Endothelial cell of umbilical vein (primary cell): ENCODE data around the gene PRDM1. TPM values are rescaled to one million over a fixed set of nuclear protein-coding genes. Genes with fewer than 3 reads are reported as not detected.

ENCODE experiments used
- BruUV-seq: library from RNA; stranded (reverse); fragments of 400-500 nt; replicated peaks from 2 replicates; lab custom pipeline; 2021; lab: Mats Ljungman, UMichigan
- CTCF ChIA-PET: fragments of 300-600, 350-600 bp; sonication (Branson Sonifier 250); formaldehyde crosslinking; loops from one replicate; lab custom pipeline; 2021; ENCODE audit warnings: antibody characterized with exemption, inconsistent platforms; lab: Charles Lee
- POLR2A ChIA-PET: fragments of 300-600, 350-600 bp; sonication (Branson Sonifier 250); formaldehyde crosslinking; loops from one replicate; lab custom pipeline; 2021; ENCODE audit warnings: antibody characterized with exemption, inconsistent platforms; lab: Charles Lee
- DNase-seq: peaks from one replicate; pipeline ENCODE4 v3.0.0-alpha.2; 2011; ENCODE audit warnings: low read depth, low spot score
- FAIRE-seq: peaks from 2 replicates; lab custom pipeline; 2011; peaks lifted over from hg19 to GRCh38; lab: Jason Lieb, UNC
- H2AFZ ChIP-seq: 2 replicates; pipeline ENCODE4 v1.6.0; 2012; ENCODE audit warnings: low read depth, low read length, control low read depth, inconsistent platforms
- H3K27ac ChIP-seq: 2 replicates; pipeline ENCODE4 v1.5.1; 2011; ENCODE audit warnings: low read depth, mild to moderate bottlenecking, control low read depth, low read length, moderate library complexity; ENCODE audit not compliant: insufficient read depth
- H3K27me3 ChIP-seq, 2 experiments: 2 replicates each; pipeline versions ENCODE4 v1.6.0 to v1.6.1; 2011; ENCODE audit warnings: low read length in 2 of 2, mixed read lengths in 1 of 2; ENCODE audit not compliant: control insufficient read depth in 2 of 2, insufficient read depth in 2 of 2
- H3K36me3 ChIP-seq, 2 experiments: 2 replicates in 1 of 2; 3 replicates in 1 of 2; pipeline ENCODE4 v1.5.1; 2011; ENCODE audit warnings: low read length in 2 of 2, mild to moderate bottlenecking in 1 of 2, moderate library complexity in 1 of 2; ENCODE audit not compliant: control insufficient read depth in 2 of 2, insufficient read depth in 2 of 2; ENCODE audit errors: extremely low read depth in 1 of 2
- H3K4me1 ChIP-seq: 3 replicates; pipeline ENCODE4 v1.5.1; 2011; ENCODE audit warnings: mild to moderate bottlenecking, low read length; ENCODE audit not compliant: control insufficient read depth, insufficient read depth; ENCODE audit errors: extremely low read depth
- H3K4me2 ChIP-seq: 2 replicates; pipeline ENCODE4 v1.6.1; 2011; ENCODE audit warnings: low read length, control low read depth, mixed read lengths; ENCODE audit not compliant: insufficient read depth
- H3K4me3 ChIP-seq, 3 experiments: fragments of 200-600 bp in 1 of 3; sonication (generic), shearing (Covaris generic) in 1 of 3; replicated peaks in 1 of 3; 2 replicates each; pipeline ENCODE4 v1.5.1; 2011 to 2016; ENCODE audit warnings: control low read depth in 3 of 3, low read length in 3 of 3, mild to moderate bottlenecking in 2 of 3, inconsistent platforms in 1 of 3, low read depth in 1 of 3, moderate library complexity in 1 of 3; ENCODE audit not compliant: insufficient read depth in 1 of 3
- H3K79me2 ChIP-seq: 2 replicates; pipeline ENCODE4 v1.6.0; 2012; ENCODE audit warnings: low read length, inconsistent platforms; ENCODE audit not compliant: control insufficient read depth, insufficient read depth
- H3K9ac ChIP-seq: replicated peaks from 2 replicates; pipeline ENCODE3; 2011; ENCODE audit warnings: low read length, control low read depth; ENCODE audit not compliant: insufficient read depth; ENCODE audit errors: extremely low read depth
- H3K9me1 ChIP-seq: replicated peaks from 3 replicates; pipeline ENCODE4 v1.6.0; 2011; ENCODE audit warnings: mild to moderate bottlenecking, low read length; ENCODE audit not compliant: control insufficient read depth, insufficient read depth; ENCODE audit errors: extremely low read depth
- H3K9me3 ChIP-seq: replicated peaks from 2 replicates; pipeline ENCODE4 v1.5.1; 2012; ENCODE audit warnings: low read length, inconsistent platforms; ENCODE audit not compliant: control insufficient read depth, insufficient read depth
- H4K20me1 ChIP-seq: replicated peaks from 2 replicates; pipeline ENCODE3; 2011; ENCODE audit warnings: mild to moderate bottlenecking, low read length; ENCODE audit not compliant: control insufficient read depth, insufficient read depth; ENCODE audit errors: extremely low read depth
- CTCF ChIP-seq, 2 donors: IDR thresholded peaks; 1 replicate in 1 of 2; 2 replicates in 1 of 2; pipeline ENCODE4 v1.5.1; 2011; ENCODE audit warnings: low read length in 2 of 2, mild to moderate bottlenecking in 2 of 2, moderate library complexity in 2 of 2, control low read depth in 1 of 2, inconsistent platforms in 1 of 2, low read depth in 1 of 2; ENCODE audit not compliant: insufficient read depth in 1 of 2; ENCODE audit errors: extremely low read depth in 1 of 2
- EZH2 ChIP-seq: IDR thresholded peaks from 2 replicates; pipeline ENCODE4 v1.6.1; 2012; ENCODE audit warnings: borderline replicate concordance, low read depth, mild to moderate bottlenecking, moderate library complexity, low read length, inconsistent platforms; ENCODE audit not compliant: severe bottlenecking
- FOS ChIP-seq: IDR thresholded peaks from 2 replicates; pipeline ENCODE4 v1.6.1; 2011; ENCODE audit warnings: mild to moderate bottlenecking, low read length, moderate library complexity, borderline replicate concordance; ENCODE audit not compliant: insufficient read depth
- GATA2 ChIP-seq: IDR thresholded peaks from 2 replicates; pipeline ENCODE4 v1.7.0; 2011; ENCODE audit warnings: low read depth, mild to moderate bottlenecking, moderate library complexity, mixed read lengths, low read length; ENCODE audit not compliant: insufficient read length, insufficient read depth
- JUN ChIP-seq: IDR thresholded peaks from 2 replicates; pipeline ENCODE4 v1.6.1; 2011; ENCODE audit warnings: borderline replicate concordance, low read depth; ENCODE audit not compliant: insufficient read length, insufficient read depth
- MAX ChIP-seq: IDR thresholded peaks from 2 replicates; pipeline ENCODE4 v1.6.1; 2011; ENCODE audit not compliant: insufficient read depth, insufficient read length
- MYC ChIP-seq: IDR thresholded peaks from one replicate; pipeline ENCODE4 v1.6.1; 2011; ENCODE audit warnings: mild to moderate bottlenecking, low read depth, low read length
- POLR2A ChIP-seq: IDR thresholded peaks from 2 replicates; pipeline ENCODE4 v1.6.1; 2012; ENCODE audit warnings: low read depth, mild to moderate bottlenecking, control low read depth, low read length
- POLR2AphosphoS5 ChIP-seq: IDR thresholded peaks from 2 replicates; pipeline ENCODE4 v1.6.1; 2012; ENCODE audit warnings: low read depth, mild to moderate bottlenecking, control low read depth, low read length, moderate library complexity; ENCODE audit not compliant: insufficient read depth
- dilution Hi-C: fragments of 300-500 bp; cut with MboI; formaldehyde crosslinking; loops from one replicate; pipeline ENCODE4 v1.15.0; 2019; ENCODE audit warnings: low sequenced_read_pairs; ENCODE audit not compliant: extremely low pct_ligation_motif_present
- intact Hi-C: fragments of 100-400 bp; cut with micrococcal nuclease; formaldehyde crosslinking; loops from one replicate; pipeline ENCODE4 v1.10.0; 2022
- polyA plus RNA-seq, 4 experiments: library from polyadenylated mRNA; depleted of rRNA in 3 of 4; stranded (reverse) in 3 of 4; unstranded in 1 of 4; fragments of >200 nt; gene quantifications; 2 replicates each; pipeline versions ENCODE4 v1.2.1 to v1.2.3, GENCODE V29; 2011 to 2012; ENCODE audit warnings: missing spikeins in 1 of 4
- total RNA-seq: library from RNA; stranded (reverse); gene quantifications from 2 replicates; pipeline ENCODE4 v1.2.3, GENCODE V29; 2021

The PRDM1 gene
- total and polyA plus RNA-seq, 2 donors (not counting 3 experiments of a cell fraction or from before 2014, with no cell fraction given), result 0.36 to 2.7 TPM

GRCh38 chr6:106039897-106040592 lies 46.1 kb upstream of the PRDM1 start:
- Histone ChIP-seq H4K20me1 (no peaks in the 10 kb centered on the region), H3K27me3 (no peaks in the 10 kb centered on the region), H3K9ac (no peak overlapping the region), H2AFZ (no peak overlapping the region), H3K4me3 (no peak overlapping the region), H3K27ac (no peak overlapping the region), H3K4me2 (no peak overlapping the region), H3K9me1 (no peaks in the 10 kb centered on the region), H3K9me3 (no peaks in the 10 kb centered on the region), H3K36me3 (no peaks in the 10 kb centered on the region), H3K79me2 (no peaks in the 10 kb centered on the region), H3K4me1 (no peaks in the 10 kb centered on the region)
- TF ChIP-seq JUN, result no peak
- no peak for TF ChIP-seq EZH2
- TF ChIP-seq MAX, result no peak
- no peak for TF ChIP-seq MYC
- TF ChIP-seq CTCF (IDR thresholded peaks at IDR 0.05; ENCODE audit: extremely low read depth in 1 of 2, insufficient read depth in 1 of 2, low read depth in 1 of 2, low read length in 2 of 2), result no peak
- no peak for TF ChIP-seq GATA2
- TF ChIP-seq FOS, result no peak
- no peak for TF ChIP-seq POLR2AphosphoS5
- TF ChIP-seq POLR2A, result no peak
- no peak for DNase-seq
- ChIA-PET POLR2A (no interaction called here), CTCF (interaction anchor here (1.1 kb wide), 1 partner anchor 23 kb away, joined by 3 read pairs; no protein-coding TSS in a partner anchor)
- no TSS peak for BruUV-seq
- dilution Hi-C loops, result no loop called here
- no peak for FAIRE-seq
- intact Hi-C loops, result no loop called here
